HG03108 (cell line): ENCODE results near the gene ST6GALNAC2.
"Not testable (repeated sequence)": the region's sequence is repeated elsewhere in the genome, so short reads cannot be mapped to it uniquely, and the experiment has no call there.

Experiments used
- ATAC-seq: cut with Tn5 transposase; IDR thresholded peaks from one replicate; pipeline ENCODE4 v1.9.1; 2021; ENCODE audit warnings: moderate library complexity; ENCODE audit not compliant: unreplicated experiment

The ST6GALNAC2 gene

DNA sequence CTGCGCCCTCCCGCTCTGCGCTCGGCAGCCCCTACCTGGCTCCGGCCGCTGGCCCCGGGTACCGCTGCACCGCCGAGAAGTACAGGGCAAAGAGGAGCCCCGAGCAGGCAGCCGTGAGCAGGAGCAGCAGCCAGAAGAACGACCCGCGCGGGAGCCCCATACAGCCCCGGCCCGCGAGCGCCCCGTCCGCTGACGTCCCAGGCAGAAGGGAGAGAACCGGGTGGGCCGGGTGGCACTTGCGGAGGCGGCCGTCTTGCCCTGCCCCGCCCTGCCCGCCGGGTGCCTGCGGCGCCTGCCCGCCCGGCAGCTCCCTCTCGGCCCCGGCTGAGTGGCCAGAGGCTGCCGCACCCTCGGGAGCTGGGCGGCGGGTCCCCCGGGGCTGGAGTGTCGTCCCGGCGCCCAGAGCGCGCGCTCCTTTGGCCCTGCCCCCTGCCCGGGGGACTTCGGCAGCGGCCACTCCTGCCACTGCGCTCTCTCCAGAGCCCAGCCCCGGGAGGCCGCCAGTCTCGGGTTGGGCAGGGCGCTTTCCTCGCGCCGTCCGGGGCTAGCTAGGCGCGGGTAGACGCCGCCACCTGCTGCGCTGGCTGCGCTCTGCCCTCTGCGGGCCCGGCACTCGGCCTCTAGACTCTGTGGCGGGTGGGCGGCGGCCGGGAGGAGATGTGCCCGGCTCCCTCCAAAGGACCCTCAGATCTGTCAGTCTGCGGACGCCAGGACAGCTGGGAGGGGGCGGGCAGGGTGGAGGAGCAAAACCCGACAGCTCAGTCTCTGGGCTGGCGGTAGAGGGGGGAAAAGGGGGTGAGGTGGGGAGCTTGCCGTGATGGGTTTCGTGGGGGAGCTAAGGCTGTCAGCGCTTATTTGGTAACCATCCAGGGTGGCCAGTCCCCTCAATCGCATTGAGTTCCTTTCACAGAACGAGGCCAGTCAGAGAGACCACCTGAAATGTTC, at the start of gene ST6GALNAC2:
Gene ST6GALNAC2, minus strand, starts transcription at position 212 of the 945 bp plus-strand sequence. Its CDS starts 52 bp downstream, at position 160.
- no peak for ATAC-seq

DNA sequence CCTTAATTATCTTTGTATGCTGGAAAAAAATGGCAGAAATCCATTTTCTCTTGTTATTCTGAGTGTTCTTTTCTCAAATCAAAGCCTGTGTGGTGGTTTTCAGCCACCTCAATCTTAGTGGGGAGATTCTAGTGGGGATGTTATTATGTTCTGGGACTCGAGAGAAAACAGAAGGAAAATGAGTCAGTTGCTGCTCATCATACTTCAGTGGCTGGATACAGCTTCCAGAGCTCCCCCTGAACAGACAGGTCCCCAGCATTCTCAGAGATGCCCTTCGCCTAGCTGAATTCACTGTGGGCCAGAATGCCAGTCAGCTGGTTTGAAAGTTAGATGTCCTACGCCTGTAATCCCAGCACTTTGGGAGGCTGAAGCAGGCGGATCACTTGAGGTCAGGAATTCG, 49.4 kb upstream of the ST6GALNAC2 start:
- ATAC-seq = no peak

DNA sequence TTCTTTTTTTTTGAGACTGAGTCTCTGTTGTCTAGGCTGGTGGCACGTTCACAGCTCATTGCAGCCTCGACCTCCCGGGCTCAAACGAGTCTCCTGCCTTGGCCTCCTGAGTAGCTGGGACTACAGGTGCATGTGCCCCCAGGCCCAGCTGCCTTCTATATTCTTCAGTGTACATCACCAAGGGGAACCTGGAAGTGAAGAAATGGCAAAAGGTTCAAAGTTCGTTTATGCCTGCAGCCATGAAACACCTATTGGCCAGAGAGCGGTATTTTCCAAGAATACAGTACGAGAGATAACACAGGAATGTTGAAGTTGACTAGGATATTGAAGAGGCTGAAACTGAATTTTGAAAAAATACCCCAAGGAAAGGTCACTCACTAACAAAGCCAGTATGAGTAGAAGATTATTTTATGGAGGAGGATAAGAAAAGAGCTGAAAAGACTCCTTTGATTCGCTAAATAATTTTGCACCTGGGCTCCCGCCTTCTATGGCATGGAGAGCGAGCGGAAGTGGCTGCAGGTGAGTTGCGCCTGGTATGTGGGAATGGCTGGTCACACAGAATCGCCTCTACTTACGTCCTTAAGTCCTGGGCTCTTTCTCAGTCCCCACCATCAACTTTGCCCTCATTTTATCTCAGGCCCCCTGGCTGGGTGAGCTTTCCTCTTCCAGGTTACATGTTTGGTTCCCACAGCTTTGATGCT, 48.1 kb upstream of the ST6GALNAC2 start:
- ATAC-seq = no peak

DNA sequence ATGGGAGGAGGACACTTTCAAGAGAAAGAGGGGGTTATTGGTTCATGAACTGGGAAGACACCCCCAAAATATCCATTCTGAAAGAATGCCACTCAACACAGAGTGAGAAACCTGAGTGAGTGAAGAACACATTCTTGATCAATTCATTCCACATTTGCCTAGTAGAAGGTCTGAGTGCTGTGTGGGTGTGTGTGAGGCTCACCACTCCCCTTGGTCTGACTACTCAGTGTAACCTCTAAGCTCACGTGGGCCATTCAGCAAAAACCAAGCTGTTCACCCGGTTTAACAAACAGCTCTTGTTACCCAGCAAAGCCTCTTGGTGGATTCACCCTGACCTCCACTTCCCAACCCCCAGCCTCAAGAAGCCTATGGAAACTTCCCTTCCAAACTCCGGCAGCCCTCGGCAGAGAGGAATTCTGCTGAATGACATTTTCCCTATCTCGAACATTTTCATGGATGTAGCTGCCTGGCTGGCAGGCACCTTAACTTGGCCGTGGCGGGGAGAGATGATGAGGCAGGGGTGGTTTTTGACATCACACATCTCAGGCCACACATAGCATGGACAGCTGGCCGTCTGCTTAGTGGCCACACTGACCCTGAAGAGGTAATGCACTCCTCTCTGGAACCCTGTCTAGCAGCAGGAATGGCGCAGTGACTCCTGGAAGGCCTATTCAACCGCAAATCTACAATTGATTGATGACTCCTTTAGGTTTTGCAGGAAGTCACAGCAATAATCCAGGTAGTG, 46.3 kb upstream of the ST6GALNAC2 start:
- ATAC-seq = no peak

DNA sequence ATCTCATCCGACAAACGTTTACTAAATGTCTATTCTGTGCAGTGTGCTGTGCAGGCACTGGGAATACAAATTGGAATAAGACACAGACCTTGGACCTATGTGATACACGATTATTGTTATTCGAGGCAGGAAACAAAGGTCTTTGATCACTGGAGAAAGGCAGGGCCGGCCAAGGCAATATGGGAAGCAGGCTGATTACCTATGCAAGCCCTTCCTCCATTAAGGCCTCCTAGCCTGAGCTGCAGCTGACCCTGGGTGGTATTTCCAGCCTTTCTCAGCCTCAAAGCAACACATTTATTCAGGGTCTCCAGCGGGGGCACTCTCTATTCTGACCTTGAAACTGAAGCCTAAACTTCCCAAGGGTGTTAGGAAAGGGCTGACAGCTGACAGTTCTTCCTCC, 44.5 kb upstream of the ST6GALNAC2 start:
- ATAC-seq = no peak

DNA sequence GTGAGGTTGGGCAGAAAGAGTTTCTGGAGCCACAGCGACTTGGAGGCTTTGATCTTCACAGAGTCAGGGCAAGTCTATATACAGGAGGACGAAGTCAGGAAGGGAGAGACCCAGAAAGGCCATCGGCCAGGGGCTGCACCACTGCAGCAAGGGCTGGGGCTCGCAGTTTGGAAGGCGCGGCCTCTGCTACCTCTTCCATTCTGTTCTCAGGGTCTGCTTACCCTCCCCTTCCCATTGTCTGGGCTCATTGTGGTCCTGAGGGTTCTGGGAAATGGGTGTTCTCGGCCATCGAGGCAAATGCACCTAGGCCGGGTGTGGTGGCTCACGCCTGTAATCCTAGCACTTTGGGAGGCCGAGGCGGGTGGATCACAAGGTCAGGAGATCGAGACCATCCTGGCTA, 41.9 kb upstream of the ST6GALNAC2 start:
- ATAC-seq = no peak

DNA sequence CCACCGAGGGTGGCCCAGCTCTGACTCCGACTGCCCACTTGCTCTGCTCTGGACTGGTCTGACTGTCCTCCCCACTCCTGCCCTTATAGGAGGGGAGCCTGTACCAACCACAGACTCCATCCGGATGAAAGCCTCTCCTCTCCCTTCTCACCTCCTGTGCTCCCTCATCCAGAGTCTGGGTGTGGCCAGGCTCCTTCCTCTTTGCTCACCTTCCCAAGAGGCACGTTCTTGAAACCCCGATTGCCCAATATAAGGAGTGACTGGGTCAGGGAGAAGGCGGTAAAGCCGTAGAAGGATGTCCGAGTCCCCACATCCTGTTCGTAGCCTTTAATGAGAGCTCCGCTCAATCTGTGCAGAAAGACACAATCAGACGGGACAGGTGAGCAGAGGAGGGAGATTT, 40.8 kb upstream of the ST6GALNAC2 start:
- ATAC-seq = no peak

DNA sequence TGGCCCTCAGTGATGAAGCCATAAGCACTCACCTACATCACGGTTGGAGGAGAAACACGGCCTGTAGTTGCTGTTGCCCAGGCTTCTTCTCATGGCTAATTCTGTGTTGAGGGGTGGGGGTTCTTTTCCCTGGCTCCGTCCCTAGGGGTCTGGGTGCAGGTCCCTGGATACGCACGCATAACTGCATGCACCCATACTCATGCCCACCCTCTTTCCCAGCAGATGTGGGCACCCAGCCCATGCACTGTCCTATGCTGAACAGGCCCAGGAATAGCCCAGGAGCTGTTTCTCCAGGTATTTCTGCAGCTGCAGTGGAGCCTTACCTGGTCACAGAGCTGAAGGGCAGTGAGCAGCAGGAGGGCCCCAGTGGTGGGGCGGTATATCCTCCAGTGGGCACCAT, 39.8 kb upstream of the ST6GALNAC2 start:
- no peak for ATAC-seq

DNA sequence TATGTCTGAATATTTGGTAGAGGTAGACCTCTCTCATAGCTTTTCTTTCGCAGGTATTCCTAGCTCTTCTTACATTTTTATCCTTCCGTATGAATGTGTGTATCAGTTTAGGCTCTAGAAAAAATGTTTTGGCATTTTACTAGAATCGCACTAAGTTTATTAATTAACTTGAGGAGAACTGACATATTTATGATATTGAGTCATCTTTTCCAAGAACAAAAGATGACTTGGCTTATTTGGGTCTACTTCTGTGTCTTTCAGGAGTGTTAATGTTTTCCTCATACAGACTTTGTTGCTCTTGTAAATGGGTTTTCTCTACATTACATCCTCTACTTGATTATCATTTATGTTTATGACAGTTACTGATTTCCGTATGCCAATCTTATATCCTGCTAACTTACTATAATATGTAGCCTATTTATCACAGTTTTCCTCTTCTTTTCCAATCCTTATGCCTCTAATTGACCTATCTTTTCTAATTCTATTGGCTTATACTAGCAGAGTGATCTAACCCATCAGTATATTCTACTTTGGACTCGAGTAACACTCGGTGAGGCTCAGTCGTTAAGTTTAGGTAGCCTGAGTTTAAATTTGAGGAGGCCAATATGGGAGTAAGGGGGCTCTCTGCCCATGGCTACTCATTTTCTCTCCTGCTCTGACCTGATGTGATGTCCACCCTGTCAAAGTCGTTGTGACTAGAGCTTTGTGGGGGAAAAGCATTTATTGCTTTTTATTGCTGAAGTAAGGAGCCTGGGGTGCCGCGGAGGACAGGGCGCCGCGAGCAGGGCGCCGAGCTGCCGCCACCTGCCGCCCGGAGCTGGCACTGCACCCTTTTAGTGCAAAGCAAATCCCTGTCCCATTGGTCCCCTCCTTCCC, 37.8 kb upstream of the ST6GALNAC2 start:
- no peak for ATAC-seq

DNA sequence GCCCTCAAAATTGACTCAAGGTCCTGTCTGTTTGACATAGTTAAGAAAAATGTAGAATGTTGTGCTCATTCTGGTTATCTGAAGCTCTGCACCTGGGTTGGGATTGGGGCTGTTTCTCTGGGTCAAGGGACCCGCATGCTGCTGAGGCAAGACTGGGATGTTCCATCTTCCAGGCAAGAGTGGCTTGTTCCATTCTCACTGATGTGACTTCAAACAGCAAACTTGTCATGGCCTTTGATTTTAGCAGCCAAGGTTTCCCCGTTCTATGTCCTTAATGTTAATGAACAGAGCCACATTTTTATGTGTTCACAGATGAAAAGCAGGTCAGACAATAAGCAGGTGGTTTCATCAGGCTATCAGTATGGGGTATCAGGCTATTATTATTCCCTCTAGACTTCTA, 32.2 kb upstream of the ST6GALNAC2 start:
- ATAC-seq = no peak

DNA sequence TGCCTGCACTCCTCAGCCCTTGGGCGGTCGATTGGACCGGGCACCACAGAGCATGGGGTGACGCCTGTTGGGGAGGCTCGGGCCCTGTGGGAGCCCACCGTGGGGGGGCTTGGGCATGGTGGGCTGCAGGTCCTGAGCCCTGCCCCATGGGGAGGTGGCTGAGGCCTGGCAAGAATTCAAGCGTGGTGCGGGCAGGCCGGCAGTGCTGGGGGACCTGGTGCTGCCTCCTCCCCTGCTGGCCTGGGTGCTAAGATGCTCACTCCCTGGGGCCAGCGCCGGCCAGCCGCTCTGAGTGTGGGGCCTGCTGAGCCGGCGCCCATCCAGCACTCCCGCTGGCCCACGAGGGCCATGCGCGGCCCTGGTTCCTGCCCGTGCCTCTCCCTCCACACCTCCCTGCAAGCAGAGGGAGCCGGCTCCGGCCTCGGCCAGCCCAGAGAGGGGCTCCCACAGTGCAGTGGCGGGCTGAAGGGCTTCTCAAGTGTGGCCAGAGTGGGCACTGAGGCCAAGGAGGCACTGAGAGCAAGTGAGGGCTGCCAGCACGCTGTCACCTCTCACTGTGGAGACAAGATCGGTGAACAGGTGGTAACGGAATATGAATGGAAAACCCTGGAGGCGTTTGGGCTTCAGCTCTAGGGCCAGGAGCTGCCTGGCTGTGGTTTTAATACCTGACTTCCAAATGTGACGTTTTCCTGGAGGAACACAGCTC, 29.4 kb upstream of the ST6GALNAC2 start:
- ATAC-seq = no peak

DNA sequence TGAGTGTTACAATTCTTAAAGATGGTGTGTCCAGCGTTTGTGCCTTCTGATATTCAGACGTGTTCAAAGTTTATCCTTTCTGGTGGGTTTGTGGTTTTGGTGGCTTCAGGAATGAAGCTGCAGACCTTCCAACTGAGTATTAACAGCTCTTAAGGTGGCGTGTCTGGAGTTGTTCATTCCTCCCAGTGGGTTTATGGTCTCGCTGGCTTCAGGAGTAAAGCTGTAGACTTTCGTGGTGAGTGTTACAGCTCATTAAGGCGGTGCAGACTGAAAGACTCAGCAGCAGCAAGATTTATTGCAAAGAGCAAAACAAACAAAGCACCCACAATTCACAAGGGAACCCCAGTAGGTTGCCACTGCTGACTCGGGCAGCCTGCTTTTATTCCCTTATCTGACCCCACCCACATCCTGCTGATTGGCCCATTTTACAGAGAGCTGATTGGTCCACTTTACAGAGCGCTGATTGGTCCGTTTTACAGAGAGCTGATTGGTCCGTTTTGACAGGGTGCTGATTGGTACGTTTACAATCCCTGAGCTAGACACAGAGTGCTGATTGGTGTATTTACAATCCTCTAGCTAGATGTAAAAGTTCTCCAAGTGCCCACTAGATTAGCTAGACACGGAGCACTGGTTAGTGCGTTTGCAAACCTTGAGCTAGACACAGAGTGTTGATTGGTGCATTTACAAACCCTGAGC, 28.6 kb upstream of the ST6GALNAC2 start:
- ATAC-seq = not testable (repeated sequence)

DNA sequence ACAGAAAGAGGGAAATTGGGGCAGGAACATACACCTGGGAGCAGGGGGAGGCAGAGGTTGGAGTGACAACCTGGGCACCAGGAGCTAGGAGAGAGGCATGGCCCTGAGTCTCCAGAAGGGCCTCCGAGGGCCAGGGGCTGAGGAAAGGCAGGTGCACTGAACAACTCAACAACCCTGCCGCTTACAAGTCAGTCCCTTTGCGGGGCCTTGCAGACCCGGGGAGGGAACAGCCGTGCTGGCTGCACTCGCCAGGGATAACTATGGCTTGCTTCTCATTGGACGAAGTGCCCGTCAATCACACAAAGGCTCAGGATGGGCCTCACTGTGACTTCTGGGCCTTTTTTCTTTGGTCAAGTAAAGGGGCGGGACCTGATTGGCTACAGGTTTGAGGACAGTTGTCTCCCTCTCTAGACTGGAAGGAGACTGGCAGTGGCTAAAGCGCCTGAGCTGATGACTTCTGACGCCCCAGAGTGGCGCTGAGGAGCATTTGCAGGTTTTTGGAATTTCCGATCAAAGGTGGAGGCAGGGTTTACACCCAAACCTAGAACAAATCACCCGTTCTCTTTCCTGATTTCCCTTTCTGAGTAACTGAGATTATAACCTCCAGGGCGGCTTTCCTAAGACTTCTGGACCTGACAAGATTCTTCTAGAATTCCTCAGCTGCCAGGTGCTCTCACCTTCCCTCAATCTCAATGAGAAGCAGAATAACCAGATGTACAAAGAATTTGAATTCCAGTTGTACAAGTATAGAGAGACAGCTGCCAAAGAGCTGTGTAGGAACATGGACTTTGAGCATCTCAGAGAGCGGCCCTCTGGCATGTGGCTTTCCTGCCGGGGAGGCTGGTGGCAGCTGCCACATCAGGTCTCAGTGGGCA, 27.6 kb upstream of the ST6GALNAC2 start:
- ATAC-seq = no peak

DNA sequence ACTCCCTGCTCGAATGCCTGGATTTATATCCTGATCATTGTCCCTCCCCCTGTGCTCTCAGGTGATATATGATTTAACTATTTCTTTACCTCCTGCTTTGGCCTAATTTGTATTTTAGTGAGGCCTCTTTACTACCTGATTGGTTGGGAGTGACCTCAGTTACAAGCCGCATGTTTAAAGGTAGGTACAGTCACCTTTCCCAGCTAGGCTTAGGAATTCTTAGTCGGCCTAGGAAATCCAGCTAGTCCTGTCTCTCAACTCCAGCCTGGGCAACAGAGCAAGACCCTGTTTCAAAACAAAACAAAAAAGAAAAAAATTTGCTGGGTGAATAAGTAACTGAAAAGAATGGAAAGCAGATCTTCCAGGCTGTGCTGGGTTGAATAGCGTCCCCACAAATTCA, 26.8 kb upstream of the ST6GALNAC2 start:
- no peak for ATAC-seq

DNA sequence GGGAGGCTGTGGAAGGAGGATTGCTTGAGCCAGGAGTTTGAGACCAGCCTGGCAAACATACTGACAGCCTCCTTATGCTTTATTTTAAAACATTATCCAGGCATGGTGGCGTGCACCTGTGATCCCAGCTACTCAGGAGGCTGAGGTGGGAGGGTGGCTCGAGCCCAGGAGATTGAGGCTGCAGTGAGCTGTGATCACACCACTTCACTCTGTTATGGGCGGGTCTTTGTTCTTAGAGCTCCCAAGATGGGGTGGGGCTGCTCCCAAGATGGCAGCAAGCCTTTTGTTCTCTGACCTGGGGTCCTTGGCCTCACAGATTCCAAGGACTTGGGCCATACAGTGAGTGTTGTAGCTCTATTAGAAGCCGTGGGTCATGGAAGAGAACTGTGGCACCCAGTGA, 26.1 kb upstream of the ST6GALNAC2 start:
- ATAC-seq = no peak

DNA sequence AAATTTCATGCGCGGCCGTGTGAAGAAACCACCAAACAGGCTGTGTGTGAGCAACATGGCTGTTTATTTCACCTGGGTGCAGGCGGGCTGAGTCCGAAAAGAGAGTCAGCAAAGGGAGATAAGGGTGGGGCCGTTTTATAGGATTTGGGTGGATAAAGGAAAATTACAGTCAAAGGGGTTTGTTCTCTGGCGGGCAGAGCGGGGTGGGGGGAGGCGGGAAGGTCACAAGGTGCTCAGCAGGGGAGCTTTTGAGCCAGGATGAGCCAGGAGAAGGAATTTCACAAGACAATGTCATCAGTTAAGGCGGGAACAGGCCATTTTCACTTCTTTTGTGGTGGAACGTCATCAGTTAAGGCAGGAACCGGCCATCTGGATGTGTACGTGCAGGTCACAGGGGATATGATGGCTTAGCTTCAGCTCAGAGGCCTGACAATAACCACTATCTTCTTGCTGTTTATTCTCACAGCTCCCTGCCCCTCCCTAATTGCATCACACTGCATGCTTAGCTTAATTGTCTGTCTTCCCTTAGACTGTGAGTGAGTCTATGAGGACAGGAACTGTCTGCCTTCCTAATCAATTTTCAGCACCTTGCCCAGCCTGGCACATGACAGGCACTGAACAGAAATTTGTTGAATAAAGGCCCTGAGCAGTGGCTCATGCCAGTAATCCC, 25.6 kb upstream of the ST6GALNAC2 start:
- ATAC-seq = not testable (repeated sequence)

DNA sequence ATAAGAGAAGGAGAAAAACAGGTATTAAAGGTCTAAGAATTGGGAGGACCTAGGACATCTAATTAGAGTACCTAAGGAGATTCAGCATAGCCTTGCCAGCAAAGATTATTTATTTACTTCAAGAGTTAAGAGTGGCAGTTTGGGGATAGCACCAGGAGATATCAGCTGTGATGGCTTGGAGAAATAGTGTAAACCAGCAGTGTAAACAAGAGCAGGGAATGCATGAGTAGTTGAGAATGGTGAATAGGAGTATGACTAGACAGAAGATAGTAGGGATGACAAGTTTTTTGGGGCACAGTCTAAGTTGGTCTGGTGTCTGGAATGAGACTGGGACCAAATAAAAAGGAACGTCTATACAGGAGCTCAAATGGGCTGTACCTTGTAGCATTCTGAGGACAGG, 21.0 kb upstream of the ST6GALNAC2 start:
- ATAC-seq = not testable (repeated sequence)

DNA sequence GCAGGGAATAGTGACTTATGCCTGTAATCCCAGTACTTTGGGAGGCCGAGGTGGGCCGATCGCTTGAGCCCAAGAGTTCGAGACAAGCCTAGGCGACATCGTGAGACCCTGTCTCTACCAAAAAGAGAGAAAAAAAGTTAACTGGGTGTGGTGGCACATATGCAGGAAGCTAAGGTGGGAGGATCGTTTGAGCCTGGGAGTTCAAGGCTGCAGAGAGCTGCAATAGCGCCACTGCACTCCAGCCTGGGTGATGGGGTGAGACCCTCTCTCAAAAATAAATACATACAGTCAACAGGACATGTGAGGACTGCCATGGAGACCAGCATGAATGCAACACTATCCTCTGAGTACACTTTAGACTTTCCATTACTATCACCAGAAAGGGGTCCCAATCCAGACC, 15.4 kb upstream of the ST6GALNAC2 start:
- no peak for ATAC-seq
